G401.6 (cell line): ENCODE results near the gene CNN3.

Source experiments
- FAIRE-seq: peaks from 2 replicates; lab custom pipeline; 2012; peaks lifted over from hg19 to GRCh38; lab: Jason Lieb, UNC

Gene CNN3

GRCh38 chr1:94926915-94927404, at the start of gene CNN3:
Gene CNN3, minus strand, starts transcription at chr1:94927110. Its CDS starts 216 bp downstream, at chr1:94926894.
- no peak for FAIRE-seq

- no peak for FAIRE-seq
These were observed 47.9 kb upstream of the CNN3 start for GRCh38 chr1:94974824-94975223.

- no peak for FAIRE-seq
These were observed 47.3 kb upstream of the CNN3 start for GRCh38 chr1:94974241-94974640.

- FAIRE-seq: no peak
These were observed 46.5 kb upstream of the CNN3 start for GRCh38 chr1:94973309-94973922.

GRCh38 chr1:94971491-94971924, 44.6 kb upstream of the CNN3 start:
- FAIRE-seq: no peak

GRCh38 chr1:94970783-94971182, 43.9 kb upstream of the CNN3 start:
- FAIRE-seq: no peak

GRCh38 chr1:94969137-94969536, 42.2 kb upstream of the CNN3 start:
- no peak for FAIRE-seq

GRCh38 chr1:94966033-94966432, 39.1 kb upstream of the CNN3 start:
- no peak for FAIRE-seq

- FAIRE-seq: no peak
These were observed 37.0 kb upstream of the CNN3 start for GRCh38 chr1:94963864-94964263.

- no peak for FAIRE-seq
These were observed 35.7 kb upstream of the CNN3 start for GRCh38 chr1:94962409-94963265.

GRCh38 chr1:94961988-94962387, 35.1 kb upstream of the CNN3 start:
- no peak for FAIRE-seq

GRCh38 chr1:94961582-94961981, 34.7 kb upstream of the CNN3 start:
- no peak for FAIRE-seq

- no peak for FAIRE-seq
These were observed 31.2 kb upstream of the CNN3 start for GRCh38 chr1:94958081-94958480.

- FAIRE-seq: no peak
These were observed 29.1 kb upstream of the CNN3 start for GRCh38 chr1:94955767-94956632.

GRCh38 chr1:94954263-94955220, 27.6 kb upstream of the CNN3 start:
- no peak for FAIRE-seq

GRCh38 chr1:94953746-94954145, 26.8 kb upstream of the CNN3 start:
- FAIRE-seq: no peak

- FAIRE-seq: no peak
These were observed 26.2 kb upstream of the CNN3 start for GRCh38 chr1:94953107-94953506.

GRCh38 chr1:94952539-94952938, 25.6 kb upstream of the CNN3 start:
- no peak for FAIRE-seq

GRCh38 chr1:94951509-94952208, 24.7 kb upstream of the CNN3 start:
- FAIRE-seq: no peak

- no peak for FAIRE-seq
These were observed 24.1 kb upstream of the CNN3 start for GRCh38 chr1:94951046-94951445.
